GM12875 (cell line): ENCODE results near the gene OR4S2.

Experiments
- H3K4me3 ChIP-seq: one replicate; pipeline ENCODE4 v1.5.1; 2011; ENCODE audit warnings: low read depth, low read length, control low read depth
- CTCF ChIP-seq: IDR thresholded peaks from 2 replicates; pipeline ENCODE4 v1.5.1; 2011; ENCODE audit warnings: low read depth, mild to moderate bottlenecking, control low read depth, inconsistent platforms, low read length, moderate library complexity, borderline replicate concordance; ENCODE audit not compliant: insufficient read depth

OR4S2 gene

GRCh38 chr11:55658608-55659007 is 10.5 kb downstream of the OR4S2 start:
- no peak overlapping the region for H3K4me3 ChIP-seq
- no peak for TF ChIP-seq CTCF

GRCh38 chr11:55661901-55662300 is 13.8 kb downstream of the OR4S2 start, which contains the start of gene OR4C6:
Gene OR4C6, plus strand, starts transcription at chr11:55662201. Its CDS starts 2,966 bp downstream, at chr11:55665167.
- no peak for TF ChIP-seq CTCF
- no peak within 1 kb of the TSS for H3K4me3 ChIP-seq

- no peak for TF ChIP-seq CTCF
- H3K4me3 ChIP-seq, result no peak overlapping the region
Observed at GRCh38 chr11:55669376-55669775, 21.2 kb downstream of the OR4S2 start.

- no peak overlapping the region for H3K4me3 ChIP-seq
- no peak for TF ChIP-seq CTCF
Observed at GRCh38 chr11:55673860-55674259, 25.7 kb downstream of the OR4S2 start.

- no peak overlapping the region for H3K4me3 ChIP-seq
- no peak for TF ChIP-seq CTCF
Observed at GRCh38 chr11:55697817-55698216, 49.7 kb downstream of the OR4S2 start.

GRCh38 chr11:55701429-55701828 is 53.3 kb downstream of the OR4S2 start:
- no peak for TF ChIP-seq CTCF
- no peak overlapping the region for H3K4me3 ChIP-seq
